GM12892 (cell line): Measurements from ENCODE around the gene IVNS1ABP.
"Not testable (repeated sequence)": the region's sequence is repeated elsewhere in the genome, so short reads cannot be mapped to it uniquely, and the experiment has no call there.

Experiments
- DNase-seq: peaks from one replicate; pipeline ENCODE4 v3.0.0; 2011; ENCODE audit not compliant: insufficient read length
- FAIRE-seq: peaks from 2 replicates; lab custom pipeline; 2011; peaks lifted over from hg19 to GRCh38; lab: Jason Lieb, UNC
- POLR2A ChIP-seq: IDR thresholded peaks from 2 replicates; pipeline ENCODE4 v1.6.1; 2011; ENCODE audit warnings: low read depth, low read length, control low read depth
- POLR2AphosphoS5 ChIP-seq: IDR thresholded peaks from 2 replicates; pipeline ENCODE4 v1.6.1; 2011; ENCODE audit warnings: low read depth, low read length, control low read depth
- TAF1 ChIP-seq: IDR thresholded peaks from 2 replicates; pipeline ENCODE4 v1.6.1; 2011; ENCODE audit warnings: low read depth, mild to moderate bottlenecking, control low read depth, low read length, borderline replicate concordance

The IVNS1ABP gene

DNA sequence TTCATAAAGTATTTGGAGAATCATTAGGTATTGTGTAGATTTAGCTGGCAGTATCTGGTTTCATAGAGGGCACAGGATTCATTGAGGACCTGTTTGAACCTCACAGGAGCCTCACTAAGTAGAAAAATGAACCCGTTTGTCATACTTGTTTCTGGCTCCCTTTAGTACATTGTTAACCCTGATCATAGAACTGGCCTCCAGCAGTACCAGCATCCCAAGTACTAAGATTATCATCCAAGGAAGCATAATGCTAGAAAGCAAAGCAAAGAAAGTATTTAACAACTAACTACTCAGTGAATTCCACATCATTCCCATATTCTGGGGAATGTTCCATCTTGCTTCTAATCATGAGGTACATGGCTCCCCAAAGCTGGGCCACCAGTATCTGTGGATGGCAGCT lies 54.9 kb downstream of the IVNS1ABP start:
- TF ChIP-seq POLR2AphosphoS5 = no peak
- TF ChIP-seq TAF1 = no peak
- FAIRE-seq (no peak), DNase-seq (no peak)

DNA sequence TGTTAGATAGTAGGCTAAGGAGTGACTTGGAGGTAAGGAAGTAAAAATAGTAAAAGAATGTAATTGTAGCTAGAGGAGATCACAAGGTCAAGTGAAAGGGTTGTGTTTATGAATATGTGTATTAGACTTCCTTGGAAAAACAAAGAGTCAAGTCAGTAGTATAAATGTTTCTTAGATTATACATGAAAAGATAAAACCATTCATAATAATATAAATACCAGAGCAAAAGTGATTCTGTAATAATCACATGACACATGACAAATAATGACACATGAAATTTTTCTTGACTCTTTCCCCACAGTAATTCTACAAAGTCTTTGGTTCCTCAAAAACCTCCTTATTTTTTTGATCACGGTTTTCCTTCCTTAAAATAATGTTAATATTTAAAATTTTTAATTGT lies 56.4 kb downstream of the IVNS1ABP start:
- DNase-seq = no peak
- TF ChIP-seq TAF1 (no peak), POLR2AphosphoS5 (no peak), POLR2A (no peak)
- FAIRE-seq = no peak

DNA sequence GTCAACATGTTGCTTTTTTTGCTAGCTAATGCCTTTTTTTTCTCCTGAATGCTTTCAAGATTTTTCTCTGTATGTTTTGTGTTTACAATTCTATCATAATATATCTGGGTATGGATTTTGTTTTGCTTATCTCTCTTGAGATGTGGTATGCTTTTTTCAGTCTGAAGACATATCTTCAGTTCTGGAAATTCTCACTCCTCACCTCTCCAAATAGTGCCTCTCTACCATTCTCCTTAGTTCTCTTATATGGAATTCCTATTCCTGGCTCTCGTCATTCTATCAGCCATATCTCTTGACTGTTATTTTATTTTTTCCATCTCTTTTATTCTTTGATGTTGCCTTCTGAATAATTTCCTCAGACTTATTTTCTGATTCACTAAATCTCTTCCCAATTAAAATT lies 58.4 kb downstream of the IVNS1ABP start:
- DNase-seq = no peak
- no peak for TF ChIP-seq POLR2A
- TF ChIP-seq TAF1 = no peak
- TF ChIP-seq POLR2AphosphoS5 = no peak
- FAIRE-seq = no peak

DNA sequence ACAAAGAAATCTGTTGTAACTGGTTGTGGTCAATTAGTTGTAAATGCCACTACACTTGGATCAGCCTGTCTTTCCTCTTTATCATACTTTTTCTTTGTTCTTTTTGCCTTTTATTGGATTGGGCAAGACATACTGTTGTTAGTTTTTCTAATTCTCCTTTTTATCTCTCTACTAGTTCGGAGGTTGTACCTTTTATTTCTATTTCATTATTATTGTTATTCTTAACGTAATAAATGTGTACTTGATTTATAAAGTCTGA lies 59.2 kb downstream of the IVNS1ABP start:
- no peak for DNase-seq
- FAIRE-seq = no peak
- TF ChIP-seq POLR2A = no peak
- no peak for TF ChIP-seq POLR2AphosphoS5
- no peak for TF ChIP-seq TAF1

DNA sequence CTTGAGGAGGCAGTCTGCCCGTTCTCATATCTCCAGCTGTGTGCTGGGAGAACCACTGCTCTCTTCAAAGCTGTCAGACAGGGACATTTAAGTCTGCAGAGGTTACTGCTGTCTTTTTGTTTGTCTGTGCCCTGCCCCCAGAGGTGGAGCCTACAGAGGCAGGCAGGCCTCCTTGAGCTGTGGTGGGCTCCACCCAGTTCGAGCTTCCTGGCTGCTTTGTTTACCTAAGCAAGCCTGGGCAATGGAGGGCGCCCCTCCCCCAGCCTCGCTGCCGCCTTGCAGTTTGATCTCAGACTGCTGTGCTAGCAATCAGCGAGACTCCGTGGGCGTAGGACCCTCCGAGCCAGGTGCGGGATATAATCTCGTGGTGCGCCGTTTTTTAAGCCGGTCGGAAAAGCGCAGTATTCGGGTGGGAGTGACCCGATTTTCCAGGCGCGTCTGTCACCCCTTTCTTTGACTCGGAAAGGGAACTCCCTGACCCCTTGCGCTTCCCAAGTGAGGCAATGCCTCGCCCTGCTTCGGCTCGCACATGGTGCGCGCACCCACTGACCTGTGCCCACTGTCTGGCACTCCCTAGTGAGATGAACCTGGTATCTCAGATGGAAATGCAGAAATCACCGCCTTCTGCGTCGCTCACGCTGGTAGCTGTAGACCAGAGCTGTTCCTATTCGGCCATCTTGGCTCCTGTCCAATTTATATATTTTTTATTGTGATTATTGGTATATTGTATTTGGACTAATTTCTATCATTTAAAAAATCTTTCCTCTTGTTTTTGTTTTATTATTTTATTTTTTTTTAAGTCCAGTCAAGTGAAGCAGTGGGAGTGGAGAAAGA lies 59.7 kb downstream of the IVNS1ABP start:
- DNase-seq, FAIRE-seq: not testable (repeated sequence)

DNA sequence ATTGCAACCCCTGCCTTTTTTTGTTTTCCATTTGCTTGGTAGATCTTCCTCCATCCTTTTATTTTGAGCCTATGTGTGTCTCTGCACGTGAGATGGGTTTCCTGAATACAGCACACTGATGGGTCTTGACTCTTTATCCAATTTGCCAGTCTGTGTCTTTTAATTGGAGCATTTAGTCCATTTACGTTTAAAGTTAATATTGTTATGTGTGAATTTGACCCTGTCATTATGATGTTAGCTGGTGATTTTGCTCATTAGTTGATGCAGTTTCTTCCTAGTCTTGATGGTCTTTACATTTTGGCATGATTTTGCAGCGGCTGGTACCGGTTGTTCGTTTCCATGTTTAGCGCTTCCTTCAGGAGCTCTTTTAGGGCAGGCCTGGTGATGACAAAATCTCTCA lies 61.4 kb downstream of the IVNS1ABP start:
- not testable (repeated sequence) for FAIRE-seq, DNase-seq

DNA sequence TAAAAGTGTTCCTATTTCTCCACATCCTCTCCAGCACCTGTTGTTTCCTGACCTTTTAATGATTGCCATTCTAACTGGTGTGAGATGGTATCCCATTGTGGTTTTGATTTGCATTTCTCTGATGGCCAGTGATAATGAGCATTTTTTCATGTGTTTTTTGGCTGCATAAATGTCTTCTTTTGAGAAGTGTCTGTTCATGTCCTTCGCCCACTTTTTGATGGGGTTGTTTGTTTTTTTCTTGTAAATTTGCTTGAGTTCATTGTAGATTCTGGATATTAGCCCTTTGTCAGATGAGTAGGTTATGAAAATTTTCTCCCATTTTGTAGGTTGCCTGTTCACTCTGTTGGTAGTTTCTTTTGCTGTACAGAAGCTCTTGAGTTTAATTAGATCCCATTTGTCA lies 64.6 kb downstream of the IVNS1ABP start:
- not testable (repeated sequence) for DNase-seq, FAIRE-seq

DNA sequence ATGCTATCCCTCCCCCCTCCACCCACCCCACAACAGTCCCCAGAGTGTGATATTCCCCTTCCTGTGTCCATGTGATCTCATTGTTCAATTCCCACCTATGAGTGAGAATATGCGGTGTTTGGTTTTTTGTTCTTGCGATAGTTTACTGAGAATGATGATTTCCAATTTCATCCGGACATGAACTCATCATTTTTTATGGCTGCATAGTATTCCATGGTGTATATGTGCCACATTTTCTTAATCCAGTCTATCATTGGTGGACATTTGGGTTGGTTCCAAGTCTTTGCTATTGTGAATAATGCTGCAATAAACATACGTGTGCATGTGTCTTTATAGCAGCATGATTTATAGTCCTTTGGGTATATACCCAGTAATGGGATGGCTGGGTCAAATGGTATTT lies 65.1 kb downstream of the IVNS1ABP start:
- not testable (repeated sequence) for FAIRE-seq, DNase-seq

DNA sequence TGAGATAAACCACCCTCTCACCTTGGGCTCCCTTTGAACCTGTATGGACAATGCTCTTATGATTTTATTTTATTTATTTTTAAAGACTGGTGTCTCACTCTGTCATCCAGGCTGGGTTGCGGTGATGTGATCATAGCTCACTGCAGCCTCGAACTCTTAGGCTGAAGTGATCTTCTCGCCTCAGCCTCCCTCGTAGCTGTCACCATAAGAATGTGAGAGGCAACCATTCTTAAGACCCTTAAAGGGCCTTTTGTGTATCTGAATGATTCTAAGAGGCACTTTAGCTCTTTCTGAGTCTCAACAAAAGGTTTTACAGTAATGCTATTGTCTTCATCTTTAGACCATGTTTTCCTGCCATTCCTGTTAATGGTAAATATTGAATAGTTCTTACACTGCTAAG lies 67.0 kb downstream of the IVNS1ABP start:
- DNase-seq (no peak), FAIRE-seq (no peak)
- TF ChIP-seq TAF1 (no peak), POLR2A (no peak), POLR2AphosphoS5 (no peak)

DNA sequence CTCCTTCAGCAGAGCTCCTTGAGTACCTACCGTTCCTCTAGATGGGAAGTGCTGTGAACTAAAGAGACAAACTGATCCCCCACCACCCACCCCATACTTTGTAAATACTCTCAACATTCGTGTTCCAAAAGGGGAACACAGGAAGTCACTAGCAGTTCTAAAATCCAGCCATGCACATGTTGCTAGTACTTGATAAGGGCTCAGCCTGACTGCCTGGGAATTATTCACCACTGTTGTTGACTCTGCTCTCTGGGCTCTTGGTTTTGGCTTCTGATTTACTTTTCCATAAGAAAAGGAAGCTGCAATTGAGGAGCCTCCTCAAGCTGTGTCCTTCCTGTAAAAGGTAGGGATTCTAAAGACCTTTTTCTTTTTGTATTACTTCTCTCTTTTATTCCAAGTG lies 67.5 kb downstream of the IVNS1ABP start:
- DNase-seq (no peak), FAIRE-seq (no peak)
- TF ChIP-seq POLR2AphosphoS5 (no peak), TAF1 (no peak), POLR2A (no peak)
